Stimulated activated CD4-positive, alpha-beta T cell treated with anti-CD3 and anti-CD28 coated beads, TNF-alpha, amount 100 ng/mL, for 1 hour (primary cell): ENCODE data around the gene PNO1.
A peak's percentile ranks its signal among the peaks of the same experiment; 100 is the strongest.
"Not testable (repeated sequence)": the region's sequence is repeated elsewhere in the genome, so short reads cannot be mapped to it uniquely, and the experiment has no call there.

Source experiments
- DNase-seq, 3 donors: peaks; one replicate each; pipeline ENCODE4 v3.0.0-alpha.2; 2020; ENCODE audit warnings: low read depth in 3 of 3, low spot score in 1 of 3

PNO1 gene

DNA sequence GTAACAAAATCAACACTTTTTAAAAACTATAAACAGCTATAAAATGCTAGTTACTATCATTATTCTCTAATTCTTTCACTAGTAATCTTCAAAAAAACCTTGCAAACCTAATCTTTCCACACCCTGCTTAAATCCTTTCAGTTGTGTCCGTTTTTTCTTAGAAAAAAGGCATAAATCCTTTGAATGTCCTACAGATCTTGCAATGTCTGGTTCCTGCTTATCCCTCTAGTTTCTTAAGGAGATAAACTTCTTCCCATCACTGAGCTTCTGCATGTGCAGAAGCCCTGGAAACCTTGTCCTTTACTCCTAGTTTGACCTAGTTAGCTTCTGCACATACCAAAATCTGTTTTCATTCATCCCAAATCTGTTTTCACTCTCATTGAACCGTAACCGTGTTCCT is 1.3 kb upstream of the PNO1 start:
- no peak for DNase-seq

DNA sequence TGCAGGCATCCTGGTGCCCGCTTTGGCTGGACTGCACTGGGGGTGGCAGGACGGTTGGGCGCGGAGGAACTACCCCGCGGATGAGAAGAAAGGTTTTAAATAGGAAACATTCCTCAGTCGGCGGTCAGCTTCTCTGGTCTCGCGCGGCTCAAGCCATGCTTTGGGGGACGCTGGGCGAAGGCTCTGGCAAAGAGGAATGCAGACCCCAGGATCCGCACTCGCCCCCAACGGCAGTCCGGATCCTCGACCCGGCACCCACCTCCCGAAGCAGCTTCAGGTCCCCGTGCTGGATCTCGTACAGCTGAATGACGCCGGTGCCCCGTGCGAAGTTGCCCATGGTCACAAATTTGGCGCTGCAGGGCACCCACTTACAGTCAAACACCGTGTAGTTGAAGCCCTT is 686 bp upstream of the PNO1 start:
- DNase-seq, result no peak

DNA sequence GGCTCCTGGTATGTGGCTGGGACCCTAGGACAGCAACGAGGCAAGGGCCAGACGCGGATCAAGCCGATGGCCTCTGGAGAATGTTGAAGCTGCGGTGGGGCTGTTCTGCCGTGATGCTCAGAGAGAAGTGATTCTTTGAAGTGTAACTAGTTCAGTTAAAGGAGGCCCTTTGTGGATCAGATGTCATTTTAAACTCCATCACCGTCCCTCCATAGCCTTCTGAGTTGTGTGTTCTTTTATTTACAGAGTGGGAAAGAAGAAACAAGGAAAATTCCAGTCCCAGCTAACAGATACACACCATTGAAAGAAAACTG is 403 bp downstream of the PNO1 start:
- no peak for DNase-seq

DNA sequence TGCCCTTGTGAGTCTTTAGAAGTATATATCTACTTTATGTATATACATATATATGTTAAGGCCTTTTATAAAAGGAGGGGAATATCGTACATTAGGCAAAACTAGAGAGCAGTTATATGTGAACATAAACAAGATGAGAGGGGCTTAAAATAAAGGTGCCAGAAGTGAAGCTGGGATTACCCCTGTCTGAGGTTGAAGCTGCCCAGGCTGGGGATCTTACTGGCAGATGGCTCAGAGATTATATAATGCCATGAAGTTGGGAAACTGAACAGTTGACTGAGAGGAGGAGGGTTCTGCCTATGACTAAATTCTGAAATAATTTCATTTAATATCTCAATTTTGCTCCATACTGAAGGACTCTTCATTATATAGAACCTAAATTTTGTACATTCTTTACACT is 6.0 kb downstream of the PNO1 start:
- no peak for DNase-seq

DNA sequence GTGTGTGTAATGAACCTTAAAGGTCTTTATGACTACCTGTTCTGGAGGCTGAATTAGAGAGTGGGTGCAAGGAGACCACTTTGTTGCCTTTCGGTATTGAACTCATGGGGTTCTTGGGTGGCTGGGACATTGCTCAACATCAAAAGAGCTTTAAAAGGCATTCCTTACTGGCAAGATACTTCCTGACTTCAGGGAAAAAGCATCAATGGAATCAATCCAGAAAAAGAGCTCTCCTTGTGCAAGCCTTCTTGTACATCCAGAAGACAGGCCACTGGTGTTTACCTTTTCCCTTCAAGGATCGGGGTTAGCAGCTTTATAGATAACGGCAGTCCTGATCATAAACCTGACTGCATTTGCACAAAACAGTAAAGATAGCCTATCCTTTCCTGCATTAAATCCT is 9.5 kb downstream of the PNO1 start:
- DNase-seq, result no peak

DNA sequence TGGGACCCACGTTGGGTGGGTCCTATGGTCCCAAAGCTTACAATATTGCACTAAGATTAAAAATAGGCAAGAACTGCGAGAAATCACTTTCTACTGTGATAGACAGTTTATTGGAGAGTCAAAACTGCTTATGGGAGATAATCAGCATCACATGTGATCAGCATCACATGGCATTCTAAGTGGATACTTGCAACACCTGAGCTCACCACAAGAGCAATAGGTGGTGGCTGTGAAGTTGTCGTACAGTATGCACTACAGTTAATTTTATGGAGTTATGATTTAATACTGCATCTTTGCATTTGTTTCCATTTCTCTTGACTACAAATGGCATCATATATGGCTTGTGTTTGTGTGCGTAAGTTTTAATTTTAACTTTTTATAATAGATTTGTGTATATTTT is 11.6 kb downstream of the PNO1 start:
- DNase-seq, result no peak

DNA sequence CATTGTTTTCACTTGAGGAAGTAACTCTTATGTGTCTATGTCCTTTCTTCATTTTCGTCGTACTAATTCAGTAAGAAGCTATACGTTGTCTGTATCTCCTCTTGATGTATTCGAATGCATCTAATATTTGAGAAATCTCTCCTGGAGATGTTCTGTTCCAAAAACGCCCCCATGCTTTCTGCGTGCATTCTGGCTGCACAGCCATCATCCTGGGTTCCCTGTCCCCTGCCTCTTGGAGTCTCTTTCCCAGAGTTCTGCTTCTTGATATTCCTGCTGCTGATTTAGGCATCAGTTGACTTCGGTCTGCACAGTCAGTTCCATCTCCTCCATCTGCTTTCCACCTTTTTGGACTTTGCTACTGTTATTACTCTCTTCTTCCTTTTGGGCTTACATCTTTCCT is 13.5 kb downstream of the PNO1 start:
- DNase-seq, result no peak

DNA sequence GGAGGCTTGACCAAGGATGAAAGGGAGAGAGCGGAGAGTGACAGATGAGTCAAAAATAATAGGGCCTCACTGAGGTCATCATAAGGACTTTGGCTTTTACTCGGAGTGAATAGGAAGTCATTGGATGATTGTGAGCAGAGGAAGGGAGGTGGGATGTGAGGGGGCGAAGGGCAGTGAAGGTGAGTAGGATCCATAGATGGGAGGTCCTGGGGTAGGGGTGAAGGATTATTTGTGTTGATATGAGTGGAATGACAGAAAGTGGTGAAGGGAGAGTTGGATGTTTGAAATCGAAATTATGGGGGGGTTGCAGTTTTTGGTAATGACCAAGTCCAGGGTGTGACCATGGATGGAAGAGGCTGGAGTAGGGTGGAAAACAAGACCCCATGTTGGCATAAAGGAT is 14.0 kb downstream of the PNO1 start:
- no peak for DNase-seq

DNA sequence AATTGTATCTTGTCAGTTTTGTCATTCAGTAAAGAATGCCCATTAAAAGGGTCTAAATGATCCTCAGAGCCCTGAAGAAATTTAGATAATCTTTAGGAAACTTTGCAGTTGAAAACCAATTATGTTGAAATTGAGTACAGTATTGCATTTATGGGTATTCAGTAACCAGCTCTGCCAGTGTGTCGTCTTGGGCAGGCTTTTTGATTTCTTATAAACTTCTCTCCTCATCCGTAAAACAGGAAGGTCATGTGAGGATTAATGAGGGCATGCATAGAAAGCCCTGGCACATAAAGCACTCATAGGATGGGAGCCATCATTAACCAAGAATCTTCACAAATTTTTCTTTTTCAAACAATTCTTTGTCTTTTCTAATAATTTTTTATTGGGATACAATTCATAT is 14.8 kb downstream of the PNO1 start:
- DNase-seq, result no peak

DNA sequence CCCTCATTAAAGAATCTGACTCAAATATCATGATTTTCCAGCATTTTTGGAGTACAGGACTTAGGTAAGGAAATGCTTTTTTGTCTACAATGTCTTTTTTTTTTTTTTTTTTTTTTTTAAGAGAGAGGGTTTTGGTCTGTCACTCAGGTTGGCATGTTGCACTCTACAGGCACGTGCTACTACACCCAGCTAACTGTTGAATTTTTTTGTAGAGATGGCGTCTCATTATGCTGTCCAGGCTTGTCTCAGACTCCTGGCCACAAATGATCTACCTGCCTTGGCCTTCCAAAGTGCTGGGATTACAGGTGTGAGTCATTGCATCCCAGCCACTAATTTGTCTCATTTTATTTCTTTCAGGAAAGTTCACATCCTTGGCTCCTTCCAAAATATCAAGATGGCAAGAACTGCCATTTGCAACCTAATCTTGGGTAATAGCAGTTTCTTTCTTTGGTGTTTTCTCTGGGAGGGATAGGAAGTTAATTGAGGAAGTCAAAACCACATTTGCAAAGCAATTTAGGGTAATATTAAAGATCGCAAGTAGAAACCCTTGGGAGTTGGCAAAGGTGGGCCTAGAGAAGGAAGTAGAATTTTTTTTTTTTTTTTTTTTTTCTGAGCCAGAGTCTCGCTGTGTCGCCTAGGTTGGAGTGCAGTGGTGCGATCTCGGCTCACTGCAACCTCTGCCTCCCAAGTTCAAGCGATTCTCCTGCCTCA is 15.5 kb downstream of the PNO1 start:
- DNase-seq, result no peak

DNA sequence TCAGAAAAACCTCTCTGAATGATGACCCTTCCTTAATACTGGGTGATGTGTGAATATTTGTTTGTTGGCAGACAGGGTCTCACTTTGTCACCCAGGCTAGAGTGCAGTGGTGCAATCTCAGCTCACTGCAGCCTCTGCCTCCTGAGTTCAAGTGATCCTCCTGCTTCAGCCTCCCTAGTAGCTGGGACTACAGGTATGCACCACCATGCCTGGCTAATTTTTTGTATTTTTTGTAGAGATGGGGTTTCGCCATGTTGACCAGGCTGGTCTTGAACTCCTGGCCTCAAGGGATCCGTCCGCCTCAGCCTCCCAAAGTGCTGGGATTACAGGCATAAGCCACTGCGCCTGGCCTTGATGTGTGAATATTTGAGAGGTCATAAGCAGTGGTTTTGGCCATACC is 17.5 kb downstream of the PNO1 start:
- not testable (repeated sequence) for DNase-seq

DNA sequence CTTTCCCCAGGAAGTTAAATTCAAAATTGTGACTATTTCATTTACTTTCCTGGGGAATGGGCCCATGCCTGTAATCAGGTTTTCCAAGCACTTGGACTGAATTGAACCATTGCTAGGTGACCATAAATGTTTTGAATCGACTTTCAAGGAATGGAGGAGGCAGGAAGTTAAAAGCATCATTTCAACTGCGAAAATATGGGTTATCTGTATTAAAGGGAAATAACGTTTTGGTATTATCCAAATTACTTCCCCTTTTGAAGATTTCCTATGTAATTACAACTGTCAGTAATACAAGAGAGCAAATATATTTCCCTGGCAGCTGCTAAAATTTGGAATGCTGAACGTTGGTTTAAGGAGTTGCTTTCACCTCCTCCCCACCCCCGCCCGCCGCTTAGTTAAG is 19.0 kb downstream of the PNO1 start:
- no peak for DNase-seq

DNA sequence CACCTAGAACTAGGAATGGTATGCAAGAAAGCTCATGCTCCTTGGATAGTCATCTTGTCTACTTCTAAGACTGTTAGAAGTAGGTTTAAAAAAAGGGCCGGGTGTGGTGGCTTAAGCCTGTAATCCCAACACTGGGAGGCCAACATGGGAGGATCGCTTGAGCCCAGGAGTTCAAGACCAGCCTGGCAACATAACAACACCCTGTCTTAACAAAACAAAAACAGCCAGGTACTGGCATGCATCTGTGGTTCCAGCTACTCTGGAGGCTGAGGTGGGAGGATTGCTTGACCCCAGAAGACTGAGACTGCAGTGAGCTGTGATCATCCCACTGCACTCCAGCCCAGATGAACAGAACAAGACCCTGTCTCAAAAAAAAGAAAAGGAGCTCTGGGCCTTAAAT is 19.9 kb downstream of the PNO1 start:
- DNase-seq, result no peak

DNA sequence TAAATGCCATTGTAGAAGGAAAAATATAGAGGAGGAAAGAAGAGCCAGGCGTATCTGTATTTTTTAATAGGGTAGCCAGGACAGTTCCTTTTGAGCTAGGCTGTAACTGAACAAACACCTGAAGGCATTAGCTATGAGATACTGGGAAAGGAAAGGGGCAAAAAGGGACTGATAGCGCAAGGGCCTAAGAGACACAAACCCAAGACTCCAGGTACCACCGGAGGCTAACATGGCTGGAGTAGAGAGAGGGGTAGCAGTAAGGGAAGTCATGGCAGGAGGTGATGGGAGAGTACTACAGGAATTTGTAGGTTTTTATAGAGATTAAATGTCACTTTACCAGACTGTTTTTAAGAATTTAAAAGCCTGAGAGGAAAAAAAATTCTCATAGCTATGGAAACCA is 20.7 kb downstream of the PNO1 start:
- no peak for DNase-seq

DNA sequence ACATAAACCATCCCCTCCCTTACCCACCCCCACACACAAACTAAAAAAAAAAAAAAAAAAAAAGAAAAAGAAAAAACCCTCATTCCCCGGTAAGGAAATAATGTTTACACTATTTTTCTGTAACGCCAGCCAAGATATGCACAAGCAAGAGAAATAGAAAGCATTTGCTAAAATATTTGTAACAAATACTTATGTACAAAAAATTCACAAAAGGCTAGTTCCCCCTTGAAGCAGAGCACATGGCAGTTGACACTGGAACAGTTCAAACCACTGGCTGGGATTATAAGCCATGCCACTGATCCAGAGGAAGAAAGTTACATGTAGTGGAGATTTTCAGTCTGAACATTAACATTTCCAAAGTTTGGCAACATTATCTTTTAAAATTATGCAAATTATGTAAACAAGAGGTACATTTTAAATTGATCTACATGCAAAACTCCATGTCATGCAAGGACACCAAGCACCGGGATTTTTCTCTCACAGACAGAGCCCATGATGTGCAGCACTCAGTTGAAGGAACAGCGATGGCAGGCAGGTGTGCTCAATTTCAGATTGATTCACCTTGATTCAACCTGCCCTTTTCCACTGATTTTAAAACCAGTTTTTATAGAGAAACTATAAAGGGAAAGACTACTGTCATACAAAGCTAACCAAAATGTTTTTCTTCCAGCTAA is 21.4 kb downstream of the PNO1 start:
- DNase-seq, result no peak

DNA sequence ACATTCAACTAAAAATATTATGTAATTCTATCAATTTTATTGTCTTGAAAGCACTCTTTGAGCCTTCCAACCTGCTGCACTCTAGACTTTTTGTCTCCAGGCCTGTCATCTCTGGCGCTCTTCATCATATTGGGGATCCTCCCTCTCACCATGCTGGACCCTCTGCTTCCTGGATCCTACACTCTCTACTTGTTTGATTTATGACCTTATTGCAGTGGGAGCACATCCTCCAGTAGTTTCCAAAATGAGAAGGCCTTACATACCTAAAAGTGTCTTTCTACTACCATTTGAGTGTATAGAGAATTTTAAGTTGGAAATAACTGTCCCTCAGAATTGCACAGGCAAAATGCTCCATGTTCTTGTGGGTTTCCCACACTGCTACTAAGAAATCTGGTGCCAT is 25.2 kb downstream of the PNO1 start:
- DNase-seq, result no peak

DNA sequence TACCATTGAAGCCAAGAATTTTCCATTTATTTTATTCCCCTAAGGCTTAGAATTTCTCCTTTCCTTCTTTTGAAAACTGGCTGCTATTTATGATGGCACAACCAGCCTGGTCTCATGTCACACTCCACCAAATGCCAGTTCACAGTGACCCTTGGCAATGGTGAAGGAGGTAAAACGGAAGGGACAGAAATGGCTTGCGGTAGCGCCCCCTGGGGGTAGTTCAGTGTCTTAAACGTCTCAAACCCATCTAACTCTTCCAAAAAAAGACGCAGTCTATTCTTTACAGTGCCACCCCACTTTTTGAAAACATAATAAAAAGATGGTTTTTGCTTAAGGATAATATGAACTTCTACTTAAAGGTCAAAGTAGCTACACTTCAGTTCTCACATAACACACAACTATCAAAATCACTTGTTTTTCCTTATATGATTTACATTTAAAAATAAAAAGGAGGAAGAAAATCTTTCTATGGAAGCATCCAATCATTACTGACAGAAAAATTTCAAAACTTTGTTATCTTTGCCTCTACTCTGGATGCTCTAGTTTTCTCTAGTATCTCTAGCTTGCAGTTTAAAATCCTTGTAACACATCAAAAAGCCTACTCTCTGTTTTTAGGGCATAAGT is 28.0 kb downstream of the PNO1 start:
- DNase-seq, result peak in 1 of 3 donors; percentile 45

DNA sequence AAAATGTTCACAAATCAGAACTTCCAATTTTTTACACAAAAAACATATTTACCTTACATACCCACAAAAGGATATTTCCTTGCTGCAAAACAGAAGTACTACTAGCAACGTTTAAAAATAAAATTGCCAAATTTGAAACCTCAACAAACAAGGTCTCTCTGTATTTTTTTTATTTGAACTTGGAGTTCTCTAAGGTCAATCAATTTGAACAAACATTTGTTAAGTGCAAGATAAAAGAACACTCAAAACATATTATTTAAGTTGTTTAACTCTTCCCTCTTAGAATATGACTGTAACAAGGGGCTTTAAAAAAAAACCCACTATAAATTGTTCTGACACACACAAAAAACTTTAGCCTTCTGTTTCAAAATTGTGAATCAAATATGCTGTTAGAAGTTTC is 29.6 kb downstream of the PNO1 start:
- no peak for DNase-seq

DNA sequence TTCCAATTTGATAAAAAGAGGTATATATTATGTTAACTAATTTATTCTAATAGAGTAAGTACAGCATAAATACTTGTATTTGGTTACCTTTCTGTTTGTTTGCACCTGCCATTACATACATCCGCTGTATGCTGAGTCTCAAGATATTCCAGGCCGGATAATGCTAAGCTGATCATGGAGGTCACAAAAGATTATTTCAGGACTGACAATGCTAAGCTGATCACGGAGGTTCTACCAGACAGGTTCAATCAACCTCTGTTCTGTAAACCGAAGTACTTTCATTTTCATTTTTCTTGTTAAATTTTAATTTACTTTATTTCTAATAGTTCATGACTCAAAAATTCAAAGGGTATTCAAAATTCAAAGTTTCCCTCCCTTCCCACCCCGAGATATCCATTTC is 31.1 kb downstream of the PNO1 start:
- no peak for DNase-seq

DNA sequence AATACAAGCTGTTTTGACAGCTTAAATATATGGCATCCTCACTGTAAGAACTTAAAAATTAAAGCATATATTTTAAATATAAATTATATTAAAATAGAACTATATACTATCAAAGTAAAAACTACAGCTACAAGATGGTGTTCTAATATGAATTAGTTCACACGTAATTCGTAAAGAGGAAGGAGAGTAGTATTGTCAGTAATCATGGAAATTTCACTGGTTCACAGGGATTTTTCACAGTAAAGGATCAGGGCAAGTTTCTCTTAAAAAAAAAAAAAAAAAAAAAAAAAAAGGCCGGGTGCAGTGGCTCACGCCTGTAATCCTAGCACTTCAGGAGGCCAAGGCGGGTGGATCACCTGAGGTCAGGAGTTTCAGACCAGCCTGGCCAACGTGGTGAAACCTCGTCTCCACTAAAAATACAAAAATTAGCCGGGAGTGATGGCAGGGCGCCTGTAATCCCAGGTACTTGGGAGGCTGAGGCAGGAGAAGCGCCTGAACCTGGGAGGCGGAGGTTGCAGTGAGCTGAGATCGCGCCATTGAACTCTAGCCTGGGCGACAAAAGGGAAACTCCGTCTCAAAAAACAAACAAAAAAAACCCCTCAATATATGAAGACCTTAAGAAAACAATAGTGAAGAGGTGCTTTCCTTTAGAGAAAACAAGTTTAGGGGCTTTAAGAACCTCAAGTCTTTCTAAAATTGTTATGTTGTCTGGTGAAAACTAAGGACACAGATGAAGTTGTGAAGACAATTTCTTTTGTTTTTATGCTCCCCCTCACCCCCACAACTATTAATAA is 32.5 kb downstream of the PNO1 start:
- no peak for DNase-seq

DNA sequence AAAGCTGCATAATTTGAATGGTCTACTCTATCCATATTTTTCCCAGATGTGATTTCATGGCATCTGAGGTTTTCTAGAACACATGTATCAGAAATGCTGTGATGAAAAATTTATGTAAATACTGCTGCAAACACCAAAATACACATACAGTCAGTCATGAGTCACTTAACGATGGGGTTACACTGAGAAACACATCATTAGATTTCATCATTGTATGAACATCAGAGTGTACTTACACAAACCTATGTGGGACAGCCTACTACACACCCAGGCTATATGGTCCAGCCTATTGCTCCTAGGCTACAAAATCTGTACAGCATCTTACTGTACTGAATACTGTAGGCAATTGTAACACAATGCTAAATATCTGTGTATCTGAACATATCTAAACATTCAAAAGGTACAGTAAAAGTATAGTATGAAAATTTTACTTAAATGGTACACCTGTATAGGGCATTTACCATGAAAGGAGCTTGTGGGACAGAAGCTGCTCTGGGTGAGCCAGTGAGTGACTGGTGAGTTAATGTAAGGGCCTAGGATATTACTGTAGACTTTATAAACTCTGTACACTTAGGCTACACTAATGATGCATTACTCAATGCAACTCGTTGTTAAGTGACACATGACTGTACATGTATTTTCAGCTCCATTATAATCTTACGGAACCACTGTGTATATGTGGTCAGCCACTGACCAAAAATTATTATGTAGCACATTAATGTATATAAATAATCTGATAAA is 33.5 kb downstream of the PNO1 start:
- no peak for DNase-seq
